Endometrial microvascular endothelial cells (primary cell): ENCODE measurements around the gene FTCD. TPM values are rescaled to one million over a fixed set of nuclear protein-coding genes. Genes with fewer than 3 reads are reported as not detected.
"Not testable (repeated sequence)": the region's sequence is repeated elsewhere in the genome, so short reads cannot be mapped to it uniquely, and the experiment has no call there.

Experiments used
- in situ Hi-C: cut with HindIII; loops from 2 replicates; pipeline ENCODE4 v1.10.0; 2017; ENCODE audit warnings: low sequenced_read_pairs, low pct_unique_long_range_greater_than_20kb; ENCODE audit errors: inconsistent ontology term
- total RNA-seq: library from RNA; depleted of rRNA; stranded (reverse); fragments of >200 nt; gene quantifications from one replicate; pipeline ENCODE4 v1.2.3, GENCODE V29; 2015; ENCODE audit errors: inconsistent ontology term

FTCD gene
- total RNA-seq, 1 donor from 2014 or later = not detected

GRCh38 chr21:46176443-46177129, 21.2 kb upstream of the FTCD start:
- in situ Hi-C loops = not testable (repeated sequence)

DNA sequence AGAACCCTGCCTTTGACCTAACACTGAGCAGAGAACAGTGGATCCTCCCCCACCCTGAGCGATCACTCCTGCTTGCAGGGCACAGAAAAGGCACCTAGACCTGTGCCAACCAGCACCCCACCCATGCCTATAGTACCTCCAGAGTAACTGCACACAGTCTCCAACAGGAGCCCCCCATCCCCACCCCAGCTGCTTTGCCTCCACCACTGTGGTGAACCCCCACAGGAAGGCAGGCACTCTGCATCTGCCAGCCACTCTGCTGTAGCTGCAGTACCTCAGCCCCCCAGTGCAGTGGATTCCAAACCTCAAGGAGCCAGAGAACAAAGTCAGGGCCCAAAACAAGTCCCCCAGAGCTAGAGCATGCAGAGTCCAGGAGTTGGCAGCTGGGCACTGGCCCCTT, 18.2 kb upstream of the FTCD start:
- in situ Hi-C loops = no loop called here

GRCh38 chr21:46172863-46173528, 17.6 kb upstream of the FTCD start:
- in situ Hi-C loops = no loop called here

DNA sequence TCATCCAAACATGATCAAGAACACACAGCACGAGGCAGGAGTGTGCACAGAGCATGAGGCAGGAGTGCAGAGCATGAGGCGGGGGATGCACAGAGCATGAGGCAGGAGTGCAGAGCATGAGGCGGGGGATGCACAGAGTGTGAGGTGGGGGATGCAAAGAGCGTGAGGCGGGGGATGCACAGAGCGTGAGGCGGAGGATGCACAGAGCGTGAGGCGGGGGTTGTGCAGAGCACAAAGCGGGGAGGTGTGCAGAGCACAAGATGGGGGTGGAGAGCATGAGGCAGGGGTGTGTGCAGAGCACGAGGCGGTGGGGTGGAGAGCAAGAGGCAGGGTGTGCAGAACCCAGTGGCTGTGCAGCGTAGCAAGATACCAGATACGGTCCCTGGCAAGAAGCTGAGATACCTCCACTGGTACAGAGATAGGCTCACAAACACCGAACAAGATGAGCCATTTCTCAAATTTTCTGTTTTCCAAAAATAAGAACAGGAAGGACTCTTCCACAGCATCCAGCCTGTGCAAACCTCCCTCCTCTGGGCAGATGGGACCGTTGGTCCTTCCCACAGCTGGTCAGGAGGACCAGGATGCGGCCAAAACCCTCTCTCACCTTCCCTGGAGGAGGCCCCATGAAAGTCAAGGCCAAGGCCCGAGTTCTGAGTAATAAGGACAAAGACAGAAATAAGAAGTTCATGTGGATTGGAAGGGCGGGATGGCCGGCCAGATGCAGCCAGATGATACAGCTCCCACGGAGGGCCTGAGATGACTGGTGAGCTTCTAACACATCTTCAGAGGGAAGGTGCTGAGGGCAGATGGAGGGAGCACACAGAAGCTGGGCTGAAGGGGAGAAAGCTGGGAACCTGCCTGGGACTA, 16.9 kb upstream of the FTCD start:
- in situ Hi-C loops = no loop called here

- in situ Hi-C loops = no loop called here
Observed at GRCh38 chr21:46171585-46171984, 16.2 kb upstream of the FTCD start.

GRCh38 chr21:46170436-46171193, 15.2 kb upstream of the FTCD start:
- in situ Hi-C loops = not testable (repeated sequence)

- in situ Hi-C loops = no loop called here
Observed at GRCh38 chr21:46168659-46169386, 13.4 kb upstream of the FTCD start.

DNA sequence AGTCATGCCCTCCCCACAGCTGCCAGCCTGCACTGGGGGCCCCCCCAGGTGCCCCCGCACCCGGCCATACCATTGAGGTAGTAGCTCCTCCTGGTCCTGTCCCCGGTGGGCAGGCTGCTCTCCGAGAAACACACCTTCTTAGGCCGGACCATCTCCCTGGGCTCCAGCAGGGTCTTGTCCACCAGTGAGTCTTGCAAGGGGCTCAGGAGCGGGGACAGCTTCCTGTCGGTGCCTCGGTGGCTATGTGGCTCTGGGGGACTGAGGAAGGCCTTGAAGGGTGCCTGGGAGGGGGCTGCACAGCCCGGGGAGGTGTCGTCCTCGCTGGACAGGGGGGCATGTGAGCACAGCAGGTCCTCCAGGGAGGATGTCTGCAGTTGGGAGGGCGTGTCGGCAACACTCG, 12.9 kb upstream of the FTCD start:
- in situ Hi-C loops = no loop called here

- in situ Hi-C loops = no loop called here
Observed at GRCh38 chr21:46165098-46165497, 9.7 kb upstream of the FTCD start.

DNA sequence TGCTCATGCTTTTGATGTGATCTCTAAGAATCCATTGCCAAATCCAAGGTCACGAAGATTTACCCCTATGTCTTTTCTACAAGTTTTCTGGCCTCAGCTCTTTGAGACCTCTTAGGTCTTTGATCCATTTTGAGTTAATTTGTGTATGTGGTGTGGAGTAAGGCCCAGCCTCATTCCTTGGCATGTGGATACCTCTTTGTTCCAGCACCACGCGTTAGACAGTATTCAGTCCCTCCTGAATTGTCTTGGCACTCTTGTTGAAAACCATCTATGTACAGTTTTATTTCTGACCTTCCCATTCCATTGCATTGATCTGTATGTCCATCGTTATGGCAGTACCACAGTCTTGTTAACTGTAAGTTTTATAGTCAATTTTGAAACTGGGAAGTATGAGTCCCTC, 8.0 kb upstream of the FTCD start:
- in situ Hi-C loops = no loop called here

DNA sequence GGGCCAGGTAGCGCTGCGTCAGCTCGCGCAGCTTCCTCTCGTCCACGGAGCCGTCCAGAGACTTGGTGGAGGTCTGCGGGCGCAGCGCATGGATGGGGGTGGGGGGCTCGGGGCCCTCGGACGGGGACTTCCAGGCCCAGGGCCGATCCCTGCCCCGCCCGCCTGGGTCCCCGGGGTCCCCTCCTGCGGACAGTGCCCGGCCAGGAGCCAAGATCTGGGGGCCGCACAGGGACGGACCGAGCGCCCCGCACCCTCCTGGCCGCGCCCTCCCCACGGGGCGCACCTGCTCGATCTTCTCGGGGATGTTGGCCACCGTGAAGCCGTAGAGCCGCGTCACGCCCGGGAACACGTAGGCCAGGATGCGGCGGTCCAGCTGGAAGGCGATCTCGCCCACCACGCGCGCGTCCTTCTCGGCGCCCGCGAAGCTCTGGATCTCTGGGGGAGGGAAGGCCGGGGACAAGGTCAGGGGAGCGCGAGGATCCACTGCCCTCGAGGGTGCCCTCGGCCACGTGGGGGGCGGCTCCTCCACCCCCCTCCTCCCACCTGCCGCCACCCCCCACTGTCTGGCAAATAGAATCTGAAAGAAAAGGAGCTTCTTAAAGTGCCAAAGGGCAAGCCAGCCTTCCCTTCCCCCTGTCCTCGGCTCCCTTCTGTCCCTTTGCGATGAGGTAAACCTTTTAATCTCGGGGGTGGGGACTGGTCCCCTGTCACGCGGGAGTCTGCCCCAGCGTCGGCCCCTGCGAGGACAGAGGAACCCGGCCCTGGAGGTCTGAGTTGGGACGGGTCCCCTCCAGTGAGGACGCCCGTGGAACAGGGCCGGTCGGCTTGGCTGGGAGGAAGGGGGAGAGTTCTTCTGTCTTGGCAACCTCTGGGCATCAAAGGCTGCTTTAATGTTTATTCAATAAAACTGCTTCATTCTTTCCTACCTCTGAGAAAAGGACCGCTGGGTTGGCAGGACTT, 6.5 kb upstream of the FTCD start:
- in situ Hi-C loops = no loop called here

- in situ Hi-C loops = no loop called here
Observed at GRCh38 chr21:46160907-46161632, 5.7 kb upstream of the FTCD start.

DNA sequence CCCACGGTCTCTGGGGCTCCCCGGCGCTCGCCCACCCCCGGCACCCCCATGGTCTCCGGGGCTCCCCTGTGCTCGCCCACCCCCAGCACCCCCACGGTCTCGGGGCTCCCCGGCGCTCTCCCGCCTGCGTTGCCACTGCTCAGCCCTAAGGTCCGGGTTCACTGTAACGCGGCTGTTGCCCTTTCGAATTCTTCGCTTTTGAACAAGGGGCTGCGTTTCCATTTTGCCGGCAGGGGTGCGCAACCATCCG, 5.2 kb upstream of the FTCD start:
- in situ Hi-C loops = no loop called here

DNA sequence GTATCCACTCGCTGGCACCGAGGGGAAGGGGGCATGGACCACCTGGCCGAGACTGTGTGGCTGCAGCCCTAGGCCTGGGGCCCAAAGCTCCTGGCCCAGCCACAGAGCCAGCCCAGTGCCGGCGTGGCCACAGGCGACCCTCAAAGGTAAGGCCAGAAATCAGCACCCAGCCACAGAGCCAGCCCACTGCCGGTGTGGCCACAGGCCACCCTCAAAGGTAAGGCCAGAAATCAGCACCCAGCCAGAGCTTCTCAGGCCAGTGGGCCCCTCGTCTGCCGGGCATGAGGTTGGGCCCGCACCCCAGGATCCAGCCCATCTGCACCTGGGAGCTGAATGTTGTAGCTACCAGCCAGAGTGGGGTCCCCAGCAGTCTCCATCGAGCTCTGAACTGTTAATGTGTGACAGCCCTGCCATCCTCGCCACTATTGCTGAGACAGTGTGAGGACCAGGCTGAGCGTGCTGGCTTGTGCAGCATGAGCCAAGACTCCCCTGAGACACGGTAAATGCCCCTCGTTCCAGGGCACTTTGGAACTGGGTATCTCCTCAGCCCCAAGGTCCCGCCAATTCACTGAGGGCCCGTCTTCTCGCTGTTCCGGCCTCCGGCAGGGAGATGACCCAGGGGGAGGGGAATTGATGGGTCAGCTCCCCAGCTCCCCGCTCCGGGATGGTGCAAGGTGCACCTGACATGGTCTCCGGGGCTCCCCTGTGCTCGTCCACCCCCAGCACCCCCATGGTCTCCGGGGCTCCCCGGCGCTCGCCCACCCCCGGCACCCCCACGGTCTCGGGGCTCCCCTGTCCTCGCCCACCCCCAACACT, 4.7 kb upstream of the FTCD start:
- in situ Hi-C loops = no loop called here

DNA sequence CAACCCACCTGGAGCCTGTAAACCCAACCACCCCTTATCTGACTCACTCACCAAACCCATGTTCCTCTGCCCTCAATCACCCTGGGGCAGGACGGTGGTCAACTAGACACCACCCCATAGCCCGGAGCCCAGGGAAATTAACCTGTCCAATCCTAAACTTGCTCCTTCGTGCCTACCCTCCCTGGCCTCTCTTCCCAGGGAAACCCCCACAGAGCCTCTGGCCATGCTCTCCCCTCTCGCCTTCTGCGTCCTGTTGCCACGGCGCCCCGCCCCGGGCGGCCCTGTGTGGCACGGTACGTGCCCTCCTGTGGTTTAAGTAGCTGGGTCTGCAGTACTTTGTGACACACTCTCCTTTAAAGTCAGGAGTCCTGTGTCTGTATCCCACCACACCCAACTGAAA, 4.0 kb upstream of the FTCD start:
- in situ Hi-C loops = no loop called here

GRCh38 chr21:46158666-46159300, 3.4 kb upstream of the FTCD start:
- in situ Hi-C loops = no loop called here
